Eye (tissue), 1 donor: ENCODE results near the gene RPUSD1.
A peak's percentile ranks its signal among the peaks of the same experiment; 100 is the strongest.
"Not testable (repeated sequence)": the region's sequence is repeated elsewhere in the genome, so short reads cannot be mapped to it uniquely, and the experiment has no call there.

ENCODE experiments used
- DNase-seq: peaks from one replicate; pipeline ENCODE4 v3.0.0-alpha.2; 2015

Gene RPUSD1

GRCh38 chr16:787978-788398 lies at the start of gene RPUSD1:
Gene RPUSD1, minus strand, starts transcription at chr16:788381. Its CDS starts 644 bp downstream, at chr16:787737.
- DNase-seq, result no peak

- DNase-seq, result not testable (repeated sequence)
Measured at GRCh38 chr16:836822-837221, 48.6 kb upstream of the RPUSD1 start.

GRCh38 chr16:836221-836620 lies 48.0 kb upstream of the RPUSD1 start:
- DNase-seq, result no peak

DNA sequence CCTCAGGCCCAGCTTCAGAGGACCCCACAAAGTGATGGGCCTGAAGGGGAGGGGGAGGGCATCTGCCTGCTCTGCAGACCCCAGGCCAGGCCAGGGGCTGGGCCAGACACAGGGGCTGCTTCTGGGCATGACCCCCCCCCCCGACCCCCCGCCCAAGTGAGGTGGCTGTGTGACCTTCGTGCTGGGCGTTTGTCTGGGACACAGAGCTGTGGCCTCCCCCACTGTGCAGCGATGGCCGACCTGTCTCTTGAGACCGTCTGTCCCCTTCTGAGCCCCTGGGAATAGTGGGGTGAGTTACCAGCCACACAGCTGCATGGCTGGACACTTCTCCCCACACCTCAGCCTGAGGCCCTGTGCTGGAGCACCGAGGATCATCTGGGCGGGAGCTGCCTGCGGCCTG lies 47.2 kb upstream of the RPUSD1 start:
- no peak for DNase-seq

- no peak for DNase-seq
Measured at GRCh38 chr16:833411-833810, 45.2 kb upstream of the RPUSD1 start.

DNA sequence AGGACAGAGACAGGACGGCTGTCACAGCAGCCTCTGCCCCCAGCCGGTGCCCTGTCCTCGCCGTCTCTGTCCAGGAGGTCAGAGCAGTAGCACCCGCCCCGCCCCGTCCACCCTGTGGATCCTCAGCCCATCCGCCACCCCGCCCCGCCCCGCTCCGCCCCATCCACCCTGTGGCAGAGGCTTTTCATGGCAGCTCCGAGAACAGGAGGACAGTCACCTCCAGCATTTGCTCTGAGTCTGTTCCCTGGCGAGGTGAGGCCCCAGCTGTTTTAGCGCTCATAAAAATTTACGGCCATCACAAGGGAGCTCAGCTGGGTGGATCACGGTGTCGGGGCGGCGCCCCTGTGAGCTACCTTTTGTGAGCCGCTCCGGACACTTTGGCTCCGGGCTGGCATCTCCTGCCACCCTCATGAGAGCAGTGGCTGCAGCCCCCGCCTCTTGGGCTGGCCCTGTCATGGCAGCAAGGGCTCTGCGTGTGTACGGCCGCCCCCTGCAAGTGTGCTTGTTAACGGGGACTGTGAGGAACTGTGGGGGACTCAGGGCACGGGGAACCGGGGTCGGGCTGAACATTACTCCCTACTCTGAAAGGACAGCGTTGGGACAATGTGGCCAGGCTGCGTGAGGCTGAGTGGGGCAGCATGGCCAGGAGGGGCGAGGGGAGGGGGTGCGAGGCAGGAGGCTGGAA lies 44.6 kb upstream of the RPUSD1 start:
- no peak for DNase-seq

GRCh38 chr16:831571-832413 lies 43.6 kb upstream of the RPUSD1 start:
- DNase-seq, result no peak

- no peak for DNase-seq
Measured at GRCh38 chr16:830871-831570, 42.8 kb upstream of the RPUSD1 start.

GRCh38 chr16:830107-830870 lies 42.1 kb upstream of the RPUSD1 start:
- DNase-seq, result no peak

DNA sequence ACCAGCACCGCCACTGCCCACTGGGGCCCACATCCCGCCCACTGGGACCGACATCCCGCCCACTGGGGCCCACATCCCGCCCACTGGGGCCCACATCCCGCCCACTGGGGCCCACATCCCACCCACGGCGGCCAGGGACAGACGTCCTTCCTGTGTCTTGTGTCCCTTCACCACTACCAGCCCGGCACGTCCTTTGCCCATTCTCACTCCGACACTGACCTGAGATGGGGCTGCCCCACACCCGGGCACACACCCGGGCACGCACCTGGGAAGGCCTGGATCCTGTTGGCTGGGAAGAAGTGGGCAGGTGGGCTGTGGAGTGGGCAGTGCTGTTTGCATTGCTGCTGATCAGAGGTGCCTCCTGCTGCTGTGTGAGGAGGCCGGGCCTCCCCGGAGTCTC lies 40.7 kb upstream of the RPUSD1 start:
- no peak for DNase-seq

DNA sequence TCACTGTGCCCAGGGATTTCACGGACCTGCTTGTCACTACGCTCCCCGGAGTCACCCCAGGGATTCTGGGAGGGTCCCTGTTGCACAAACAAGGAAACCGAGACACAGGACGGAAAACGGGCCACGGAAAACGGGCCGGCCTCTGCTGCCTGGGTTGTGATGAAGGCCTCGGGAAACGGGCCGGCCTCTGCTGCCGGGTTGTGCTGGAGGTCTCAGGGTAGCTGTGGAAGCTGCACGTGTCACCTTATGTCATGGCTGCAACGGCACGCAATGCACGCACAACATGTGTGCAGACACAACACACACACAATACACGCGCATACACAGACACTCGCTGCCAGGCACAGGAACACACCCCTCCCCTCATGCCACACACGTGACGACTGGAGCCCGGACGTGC lies 39.3 kb upstream of the RPUSD1 start:
- DNase-seq, result no peak

DNA sequence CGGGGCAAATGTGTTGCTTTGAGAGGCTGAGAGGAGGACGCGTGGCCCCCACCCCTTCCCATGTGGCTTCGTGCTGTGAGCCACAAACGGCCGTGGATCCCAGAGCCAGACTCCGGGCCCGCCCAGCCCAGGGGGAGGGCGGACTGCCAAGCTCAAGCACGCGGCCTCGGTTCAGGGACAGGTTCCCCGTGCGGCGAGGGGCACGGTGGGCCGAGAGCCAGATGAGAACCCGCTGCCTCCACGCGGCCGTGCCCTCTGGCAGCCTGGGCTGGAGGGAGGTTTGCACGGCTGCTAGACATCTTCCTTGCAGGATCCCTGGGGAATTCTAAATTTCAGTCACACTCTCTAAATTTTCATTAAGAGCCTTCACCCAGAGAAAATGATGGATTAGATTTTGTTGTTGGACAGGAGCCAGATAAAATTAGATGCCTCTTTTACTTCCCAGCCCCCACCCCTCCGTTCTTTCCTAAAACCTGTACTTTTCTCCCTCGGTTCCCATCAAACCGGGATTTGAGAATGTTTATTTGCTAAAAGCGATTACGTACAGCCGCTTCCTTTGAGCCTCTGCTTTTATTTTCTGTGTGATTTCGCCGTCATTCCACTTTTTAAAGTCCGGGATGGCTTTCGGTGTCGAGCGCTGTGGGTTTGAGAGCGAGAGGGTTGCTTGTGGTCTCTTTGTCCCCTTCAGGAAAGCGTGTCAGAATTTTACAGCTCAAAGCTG lies 37.3 kb upstream of the RPUSD1 start:
- peak; percentile 61 for DNase-seq

- no peak for DNase-seq
Measured at GRCh38 chr16:824601-825000, 36.4 kb upstream of the RPUSD1 start.

DNA sequence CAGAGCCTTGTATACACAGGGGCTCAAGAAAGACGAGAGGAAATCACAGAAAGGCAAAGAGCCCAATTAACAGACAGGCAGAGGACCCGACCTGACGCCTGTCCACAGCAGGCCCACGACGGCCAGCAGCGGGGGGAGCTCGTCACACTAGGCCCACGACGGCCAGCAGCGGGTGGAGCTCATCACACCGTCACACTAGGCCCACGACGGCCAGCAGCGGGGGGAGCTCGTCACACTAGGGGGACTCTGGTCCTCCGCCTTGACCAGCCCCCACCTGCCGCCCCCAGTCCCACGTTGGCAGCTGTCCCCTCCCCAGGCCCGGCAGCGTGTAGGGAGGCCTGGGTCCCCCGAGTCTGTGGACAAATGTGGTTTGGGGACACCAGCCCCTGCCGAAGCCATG lies 36.0 kb upstream of the RPUSD1 start:
- DNase-seq, result no peak

- DNase-seq, result no peak
Measured at GRCh38 chr16:822909-823297, 34.7 kb upstream of the RPUSD1 start.

DNA sequence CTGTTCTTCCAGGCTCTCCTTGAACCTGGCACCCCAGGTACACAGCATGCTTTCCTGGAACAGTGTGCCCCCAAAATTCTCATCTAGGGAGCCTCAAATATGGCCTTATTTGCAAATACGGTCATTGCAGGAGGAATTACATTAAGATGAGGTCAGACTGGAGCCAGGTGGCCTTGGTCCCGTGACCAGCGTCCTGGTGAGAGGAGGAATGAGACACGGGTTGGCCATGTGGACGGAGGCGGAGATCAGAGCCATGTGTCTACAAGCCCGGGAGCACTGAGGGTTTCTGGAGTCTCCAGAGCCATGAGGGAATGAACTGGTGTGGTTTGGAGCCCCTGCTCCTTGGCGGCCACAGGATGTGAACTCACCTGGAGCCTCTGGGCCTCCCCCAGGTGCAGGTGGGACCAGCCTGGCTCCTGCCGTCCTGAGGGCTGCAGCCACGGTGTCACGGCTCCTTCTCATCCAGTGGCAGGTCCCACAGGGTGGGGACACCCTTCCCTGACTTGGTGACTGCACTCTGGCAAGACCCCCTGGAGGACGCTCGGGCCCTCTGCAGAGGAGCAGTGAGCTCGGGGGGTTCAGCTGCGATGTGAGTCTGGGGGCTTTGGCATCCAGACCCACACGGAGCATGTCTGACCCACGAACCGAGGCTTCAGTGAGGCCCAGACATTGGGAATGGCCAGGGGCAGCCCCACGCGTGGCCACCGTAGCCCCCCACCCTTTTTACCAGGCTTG lies 34.2 kb upstream of the RPUSD1 start:
- DNase-seq, result no peak

DNA sequence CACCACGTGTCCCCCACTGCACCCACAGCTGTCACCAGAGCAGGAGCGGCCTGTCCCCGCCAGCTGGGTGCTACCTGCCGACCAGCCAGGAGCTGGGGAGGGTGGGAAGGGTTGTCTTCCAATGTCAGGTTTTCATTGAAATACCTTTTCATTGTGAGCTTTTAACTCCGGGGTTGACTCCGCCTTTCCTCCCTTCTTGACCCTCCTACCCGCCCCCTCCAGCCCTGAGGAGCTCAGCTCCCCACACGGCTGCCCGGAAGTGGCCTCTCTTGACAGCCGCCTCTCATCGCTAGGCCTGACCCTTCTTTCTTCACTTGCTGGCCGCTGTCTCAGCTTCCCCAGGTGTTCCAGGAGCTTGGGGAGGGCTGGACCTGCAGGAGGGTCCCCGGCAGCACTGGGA lies 33.6 kb upstream of the RPUSD1 start:
- DNase-seq, result no peak

DNA sequence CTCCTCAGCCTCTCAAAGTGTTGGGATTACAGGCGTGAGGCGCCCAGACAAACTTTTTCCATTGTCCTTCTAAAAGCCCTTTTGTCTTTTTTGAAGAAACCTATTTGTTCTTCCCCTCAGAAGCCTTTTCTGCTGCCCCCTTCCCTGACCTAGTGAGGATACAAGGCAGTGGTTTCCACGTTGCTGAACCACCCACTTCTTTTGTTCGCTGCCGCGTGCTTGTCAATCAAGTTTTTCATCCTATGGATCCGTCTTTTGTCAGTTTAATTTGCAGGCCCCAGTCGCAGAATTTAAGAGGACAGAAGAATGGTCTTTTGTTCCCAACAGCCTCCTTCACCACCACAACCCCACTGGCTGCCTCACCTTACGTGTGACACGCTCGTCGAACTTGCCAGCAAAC lies 32.6 kb upstream of the RPUSD1 start:
- DNase-seq, result no peak

DNA sequence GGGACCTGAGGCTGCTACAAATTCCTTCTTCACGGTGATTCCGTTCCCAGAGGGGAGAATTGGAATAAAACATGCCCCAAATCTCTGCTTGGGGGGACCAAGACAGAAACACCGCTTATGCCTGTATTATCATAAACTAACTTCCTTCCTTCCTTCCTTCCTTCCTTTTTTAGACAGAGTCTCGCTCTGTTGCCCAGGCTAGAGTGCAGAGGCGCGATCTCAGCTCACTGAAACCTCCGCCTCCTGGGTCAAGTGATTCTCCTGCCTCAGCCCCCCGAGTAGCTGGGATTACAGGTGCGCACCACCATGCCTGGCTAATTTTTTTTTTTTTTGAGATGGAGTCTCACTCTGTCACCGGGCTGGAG lies 31.8 kb upstream of the RPUSD1 start:
- not testable (repeated sequence) for DNase-seq

GRCh38 chr16:819336-820043 lies 31.3 kb upstream of the RPUSD1 start:
- DNase-seq, result no peak

DNA sequence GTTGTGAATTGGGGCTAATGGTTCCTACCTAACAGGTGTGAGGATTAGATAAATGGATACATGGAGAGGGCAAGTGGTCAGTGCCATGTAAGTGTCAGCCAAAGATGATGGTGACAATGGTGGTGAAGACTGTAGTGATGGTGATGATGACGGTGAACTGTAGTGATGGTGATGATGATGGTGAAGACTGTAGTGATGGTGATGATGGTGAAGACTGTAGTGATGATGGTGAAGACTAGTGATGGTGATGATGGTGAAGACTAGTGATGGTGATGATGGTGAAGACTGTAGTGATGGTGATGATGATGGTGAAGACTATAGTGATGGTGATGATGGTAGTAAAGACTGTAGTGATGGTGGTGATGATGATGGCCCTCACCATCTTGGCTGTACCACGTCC lies 30.4 kb upstream of the RPUSD1 start:
- DNase-seq, result no peak
